T47D (cell line): Measurements from ENCODE around the gene PFN1.

Experiments used
- DNase-seq, 2 experiments: peaks; one replicate each; pipeline versions ENCODE4 v3.0.0 to v3.0.0-alpha.2; 2011 to 2012; ENCODE audit warnings: low read depth in 1 of 2, low spot score in 1 of 2
- JUND ChIP-seq: IDR thresholded peaks from 2 replicates; pipeline ENCODE4 v1.6.1; 2012; ENCODE audit warnings: low read depth
- in situ Hi-C: cut with HindIII; loops from 2 replicates; pipeline ENCODE4 v1.10.0; 2016; ENCODE audit warnings: low sequenced_read_pairs, low pct_unique_long_range_greater_than_20kb

Gene PFN1

GRCh38 chr17:4948166-4948930 is at the start of gene PFN1:
TSS of gene PFN1 (minus strand) at chr17:4948530. CDS start at chr17:4948394, 136 bp downstream.
- TF ChIP-seq JUND: no peak
- in situ Hi-C loops: no loop called here
- DNase-seq: peak; percentile 81 to 92

GRCh38 chr17:4997302-4998026 is 49.1 kb upstream of the PFN1 start, which contains the start of the genes INCA1 and KIF1C:
TSS of gene INCA1 (minus strand) at chr17:4997522. CDS start at chr17:4994437, 3,085 bp downstream.
TSS of gene KIF1C (plus strand) at chr17:4997950. CDS start at chr17:5000247, 2,297 bp downstream.
- peak; percentile 92 for DNase-seq
- TF ChIP-seq JUND: no peak
- in situ Hi-C loops: no loop called here

GRCh38 chr17:4994081-4994595 is 45.8 kb upstream of the PFN1 start:
- TF ChIP-seq JUND: no peak
- in situ Hi-C loops: no loop called here
- DNase-seq: no peak

- in situ Hi-C loops: no loop called here
- TF ChIP-seq JUND: no peak
- DNase-seq: no peak
Measured at GRCh38 chr17:4987767-4988567, 39.6 kb upstream of the PFN1 start.

- DNase-seq: peak; percentile 47 to 73
- TF ChIP-seq JUND: no peak
- in situ Hi-C loops: no loop called here
Measured at GRCh38 chr17:4986951-4987766, 38.8 kb upstream of the PFN1 start, which contains the start of gene CAMTA2. TSS of gene CAMTA2 (minus strand) at chr17:4987675. CDS start at chr17:4986222, 1,453 bp downstream.

GRCh38 chr17:4986403-4986802 is 38.1 kb upstream of the PFN1 start:
- TF ChIP-seq JUND: no peak
- peak in 1 of 2 experiments; percentile 20 for DNase-seq
- in situ Hi-C loops: no loop called here

- no peak for DNase-seq
- TF ChIP-seq JUND: no peak
- in situ Hi-C loops: no loop called here
Measured at GRCh38 chr17:4982305-4982704, 34.0 kb upstream of the PFN1 start.

- peak in 1 of 2 experiments; percentile 58 for DNase-seq
- in situ Hi-C loops: no loop called here
- TF ChIP-seq JUND: no peak
Measured at GRCh38 chr17:4980644-4981216, 32.4 kb upstream of the PFN1 start.

GRCh38 chr17:4978726-4979125 is 30.4 kb upstream of the PFN1 start:
- in situ Hi-C loops: no loop called here
- no peak for TF ChIP-seq JUND
- no peak for DNase-seq

GRCh38 chr17:4974115-4974670 is 25.9 kb upstream of the PFN1 start:
- in situ Hi-C loops: no loop called here
- DNase-seq: no peak
- TF ChIP-seq JUND: no peak
